GM19324 (cell line): ENCODE results near the gene FAM120B.

Experiments
- ATAC-seq: cut with Tn5 transposase; IDR thresholded peaks from one replicate; pipeline ENCODE4 v1.9.1; 2021; ENCODE audit warnings: mild to moderate bottlenecking, moderate library complexity; ENCODE audit not compliant: unreplicated experiment, low FRiP score

FAM120B gene

GRCh38 chr6:170438402-170438753 lies 131.8 kb downstream of the FAM120B start:
- ATAC-seq, result peak; percentile 78

- ATAC-seq, result no peak
Observed at GRCh38 chr6:170438861-170439260, 132.3 kb downstream of the FAM120B start.

- no peak for ATAC-seq
Observed at GRCh38 chr6:170439366-170440361, 133.1 kb downstream of the FAM120B start.

GRCh38 chr6:170440437-170440836 lies 133.9 kb downstream of the FAM120B start:
- ATAC-seq, result no peak

- ATAC-seq, result no peak
Observed at GRCh38 chr6:170441316-170441715, 134.8 kb downstream of the FAM120B start.

GRCh38 chr6:170442596-170442995 lies 136.0 kb downstream of the FAM120B start:
- no peak for ATAC-seq

- no peak for ATAC-seq
Observed at GRCh38 chr6:170443151-170443662, 136.6 kb downstream of the FAM120B start.

- no peak for ATAC-seq
Observed at GRCh38 chr6:170444056-170444591, 137.6 kb downstream of the FAM120B start.

GRCh38 chr6:170444811-170445211 lies 138.3 kb downstream of the FAM120B start:
- no peak for ATAC-seq

- no peak for ATAC-seq
Observed at GRCh38 chr6:170445487-170445886, 138.9 kb downstream of the FAM120B start.

- ATAC-seq, result no peak
Observed at GRCh38 chr6:170445971-170446370, 139.4 kb downstream of the FAM120B start.

GRCh38 chr6:170446841-170447560 lies 140.4 kb downstream of the FAM120B start:
- ATAC-seq, result no peak

- ATAC-seq, result no peak
Observed at GRCh38 chr6:170447561-170447930, 141.0 kb downstream of the FAM120B start.

- ATAC-seq, result no peak
Observed at GRCh38 chr6:170448317-170448716, 141.8 kb downstream of the FAM120B start.

- no peak for ATAC-seq
Observed at GRCh38 chr6:170448751-170449630, 142.4 kb downstream of the FAM120B start.

GRCh38 chr6:170449835-170450753 lies 143.5 kb downstream of the FAM120B start:
- ATAC-seq, result no peak

GRCh38 chr6:170450916-170451761 lies 144.6 kb downstream of the FAM120B start:
- ATAC-seq, result no peak
